Spleen (tissue), 7 donors: ENCODE measurements around the gene CSF2.

Source experiments
- POLR2A ChIP-seq, 3 donors: fragments of 450-650 bp; IDR thresholded peaks; one replicate each; pipeline ENCODE4 v1.5.1; 2017; ENCODE audit warnings: antibody characterized with exemption in 3 of 3, mild to moderate bottlenecking in 1 of 3
- TF ChIP-seq, protein P1 (sequence below), 11 experiments: fragments of 200-600 bp in 7 of 11; fragments of 450-650 bp in 4 of 11; sonication (generic) in 4 of 11; IDR thresholded peaks in 8 of 11; conservative IDR thresholded peaks in 3 of 11; 1 replicate in 7 of 11; 2 replicates in 4 of 11; pipeline versions ENCODE4 v1.4.0 to v1.8.0; 2016 to 2021; ENCODE audit warnings: antibody characterized with exemption in 11 of 11, inconsistent platforms in 4 of 11, mild to moderate bottlenecking in 1 of 11
- donor health status: DM: no; HTN: no; CAD: no; lungs with moderate emphysema.
- donor health status: DM: no; HTN: no; CAD: no.
- donor health status: DM: no; HTN: no; CAD: no.

DNA sequence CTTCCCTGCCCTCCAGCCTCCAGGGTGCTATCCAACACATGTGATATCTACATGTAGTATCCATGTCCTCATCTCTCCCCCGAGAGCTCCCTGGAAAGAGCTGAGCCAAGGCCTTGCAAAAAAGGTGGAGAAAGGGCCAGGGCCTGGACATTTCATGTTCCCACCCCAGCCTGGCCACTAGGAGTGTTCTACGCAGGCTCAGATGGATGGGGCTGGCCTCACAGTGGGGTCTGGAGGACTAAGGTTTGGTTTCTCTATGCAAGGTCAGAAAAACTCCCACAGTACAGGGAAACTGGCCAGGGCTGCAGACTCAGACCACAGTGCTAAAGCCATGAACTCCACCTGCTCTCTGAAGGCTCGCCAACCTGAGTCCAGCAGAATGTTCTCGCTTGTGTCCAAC lies 1.5 kb upstream of the CSF2 start:
- TF ChIP-seq, protein P1, sequence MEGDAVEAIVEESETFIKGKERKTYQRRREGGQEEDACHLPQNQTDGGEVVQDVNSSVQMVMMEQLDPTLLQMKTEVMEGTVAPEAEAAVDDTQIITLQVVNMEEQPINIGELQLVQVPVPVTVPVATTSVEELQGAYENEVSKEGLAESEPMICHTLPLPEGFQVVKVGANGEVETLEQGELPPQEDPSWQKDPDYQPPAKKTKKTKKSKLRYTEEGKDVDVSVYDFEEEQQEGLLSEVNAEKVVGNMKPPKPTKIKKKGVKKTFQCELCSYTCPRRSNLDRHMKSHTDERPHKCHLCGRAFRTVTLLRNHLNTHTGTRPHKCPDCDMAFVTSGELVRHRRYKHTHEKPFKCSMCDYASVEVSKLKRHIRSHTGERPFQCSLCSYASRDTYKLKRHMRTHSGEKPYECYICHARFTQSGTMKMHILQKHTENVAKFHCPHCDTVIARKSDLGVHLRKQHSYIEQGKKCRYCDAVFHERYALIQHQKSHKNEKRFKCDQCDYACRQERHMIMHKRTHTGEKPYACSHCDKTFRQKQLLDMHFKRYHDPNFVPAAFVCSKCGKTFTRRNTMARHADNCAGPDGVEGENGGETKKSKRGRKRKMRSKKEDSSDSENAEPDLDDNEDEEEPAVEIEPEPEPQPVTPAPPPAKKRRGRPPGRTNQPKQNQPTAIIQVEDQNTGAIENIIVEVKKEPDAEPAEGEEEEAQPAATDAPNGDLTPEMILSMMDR (IDR thresholded peaks at IDR 0.05 in 8 of 11, conservative IDR thresholded peaks at IDR 0.05 in 3 of 11): no peak
- TF ChIP-seq POLR2A (IDR thresholded peaks at IDR 0.05): no peak
